SK-N-SH (cell line): ENCODE measurements around the gene GALNT18. TPM values are rescaled to one million over a fixed set of nuclear protein-coding genes. Genes with fewer than 3 reads are reported as not detected.

Source experiments
- CTCF ChIA-PET: fragments of 300-600, 350-600 bp; formaldehyde crosslinking; extraction: SDS; loops from one replicate; lab custom pipeline; 2021; lab: Yijun Ruan, JAX
- POLR2A ChIA-PET: fragments of 350-600 bp; sonication (Branson Sonifier 250); formaldehyde crosslinking; extraction: SDS; loops from one replicate; lab custom pipeline; 2020; ENCODE audit warnings: antibody characterized with exemption, inconsistent platforms; lab: Yijun Ruan, JAX
- DNase-seq: peaks from one replicate; pipeline ENCODE4 v3.0.0; 2012
- H2AFZ ChIP-seq: fragments of 200-600 bp; sonication (generic); 2 replicates; pipeline ENCODE4 v1.8.1; 2016; ENCODE audit warnings: antibody characterized with exemption, mild to moderate bottlenecking, low read depth
- H3F3A ChIP-seq: fragments of 200-600 bp; sonication (generic); replicated peaks from 2 replicates; pipeline ENCODE3; 2016; ENCODE audit warnings: antibody characterized with exemption, mild to moderate bottlenecking; ENCODE audit not compliant: insufficient read depth
- H3K27ac ChIP-seq, 2 experiments: fragments of 200-500 bp in 1 of 2; fragments of 200-600 bp in 1 of 2; sonication (Bioruptor generic) in 1 of 2; sonication (generic), shearing (Covaris generic) in 1 of 2; 2 replicates each; pipeline versions ENCODE4 v1.5.1 to v1.6.1; 2014 to 2016; ENCODE audit warnings: low read depth in 2 of 2, inconsistent platforms in 1 of 2, low read length in 1 of 2, mild to moderate bottlenecking in 1 of 2, mixed read lengths in 1 of 2
- H3K27me3 ChIP-seq: fragments of 200-600 bp; sonication (generic), shearing (Covaris generic); 2 replicates; pipeline ENCODE4 v1.6.1; 2016; ENCODE audit warnings: mixed run types; ENCODE audit not compliant: insufficient read depth
- H3K36me3 ChIP-seq, 2 experiments: fragments of 200-500 bp in 1 of 2; fragments of 200-600 bp in 1 of 2; sonication (Bioruptor generic) in 1 of 2; sonication (generic) in 1 of 2; replicated peaks in 1 of 2; 2 replicates each; pipeline versions ENCODE3 to v1.5.1; 2014 to 2016; ENCODE audit warnings: low read length in 1 of 2, mild to moderate bottlenecking in 1 of 2; ENCODE audit not compliant: insufficient read depth in 2 of 2, control insufficient read depth in 1 of 2
- H3K4me1 ChIP-seq, 2 experiments: fragments of 200-500 bp in 1 of 2; fragments of 200-600 bp in 1 of 2; sonication (Bioruptor generic) in 1 of 2; sonication (generic), shearing (Covaris generic) in 1 of 2; 2 replicates each; pipeline versions ENCODE4 v1.5.1 to v1.6.1; 2014 to 2016; ENCODE audit warnings: low read depth in 1 of 2, low read length in 1 of 2, mixed run types in 1 of 2; ENCODE audit not compliant: insufficient read depth in 2 of 2, control insufficient read depth in 1 of 2
- H3K4me2 ChIP-seq: fragments of 200-600 bp; sonication (generic), shearing (Covaris generic); 2 replicates; pipeline ENCODE4 v1.6.1; 2017; ENCODE audit warnings: mixed run types
- H3K4me3 ChIP-seq, 2 experiments: fragments of 200-500 bp in 1 of 2; fragments of 200-600 bp in 1 of 2; sonication (Bioruptor generic) in 1 of 2; sonication (generic), shearing (Covaris generic) in 1 of 2; 2 replicates each; pipeline versions ENCODE4 v1.5.1 to v1.8.1; 2014 to 2016; ENCODE audit warnings: low read depth in 2 of 2, inconsistent platforms in 1 of 2, low read length in 1 of 2, mild to moderate bottlenecking in 1 of 2, mixed read lengths in 1 of 2, moderate library complexity in 1 of 2
- H3K79me2 ChIP-seq: fragments of 200-600 bp; sonication (generic); 2 replicates; pipeline ENCODE4 v1.8.1; 2017; ENCODE audit warnings: mild to moderate bottlenecking; ENCODE audit not compliant: insufficient read depth
- H3K9ac ChIP-seq: fragments of 200-600 bp; sonication (generic); 2 replicates; pipeline ENCODE4 v1.6.1; 2017; ENCODE audit warnings: mixed run types
- H3K9me2 ChIP-seq: fragments of 200-600 bp; sonication (generic); 2 replicates; pipeline ENCODE4 v1.6.1; 2017; ENCODE audit warnings: mixed run types
- H3K9me3 ChIP-seq: fragments of 200-600 bp; sonication (generic); 2 replicates; pipeline ENCODE4 v1.6.1; 2017; ENCODE audit warnings: mixed run types, mild to moderate bottlenecking, moderate library complexity
- H4K20me1 ChIP-seq: fragments of 200-600 bp; sonication (generic); 2 replicates; pipeline ENCODE4 v1.6.1; 2017; ENCODE audit warnings: mild to moderate bottlenecking, mixed run types; ENCODE audit not compliant: insufficient read depth
- ELF1 ChIP-seq: IDR thresholded peaks from 2 replicates; pipeline ENCODE4 v1.4.0; 2012
- EZH2phosphoT487 ChIP-seq: fragments of 200-600 bp; sonication (generic); IDR thresholded peaks from 2 replicates; pipeline ENCODE4 v1.6.1; 2017; ENCODE audit warnings: low read depth, mixed run types, mild to moderate bottlenecking, antibody characterized with exemption, moderate library complexity, borderline replicate concordance
- FOSL2 ChIP-seq: IDR thresholded peaks from 2 replicates; pipeline ENCODE4 v1.4.0; 2012; ENCODE audit warnings: low read depth, mild to moderate bottlenecking, moderate library complexity, borderline replicate concordance
- GATA2 ChIP-seq: sonication (generic); formaldehyde crosslinking; IDR thresholded peaks from 2 replicates; pipeline ENCODE4 v1.5.0; 2020; ENCODE audit warnings: mild to moderate bottlenecking, missing genetic modification reagents
- JUND ChIP-seq: IDR thresholded peaks from 2 replicates; pipeline ENCODE4 v1.4.0; 2012
- MXI1 ChIP-seq: IDR thresholded peaks from 2 replicates; pipeline ENCODE4 v1.6.1; 2012; ENCODE audit warnings: mild to moderate bottlenecking, low read depth, low read length, improper control_type of control experiment
- RCOR1 ChIP-seq: fragments of 150-350 bp; IDR thresholded peaks from 2 replicates; pipeline ENCODE4 v1.6.1; 2017; ENCODE audit warnings: antibody characterized with exemption, low read length
- RXRA ChIP-seq: IDR thresholded peaks from 2 replicates; pipeline ENCODE4 v1.4.0; 2012; ENCODE audit warnings: low read depth, mild to moderate bottlenecking, borderline replicate concordance
- SIN3A ChIP-seq: IDR thresholded peaks from 2 replicates; pipeline ENCODE4 v1.6.1; 2012; ENCODE audit warnings: low read depth, mild to moderate bottlenecking, low read length, moderate library complexity, borderline replicate concordance
- SMC3 ChIP-seq: IDR thresholded peaks from 2 replicates; pipeline ENCODE4 v1.6.1; 2012; ENCODE audit warnings: low read depth, low read length, improper control_type of control experiment
- TAF1 ChIP-seq: IDR thresholded peaks from 2 replicates; pipeline ENCODE4 v1.6.1; 2012; ENCODE audit warnings: low read depth, mild to moderate bottlenecking, low read length, moderate library complexity, borderline replicate concordance
- TCF12 ChIP-seq: IDR thresholded peaks from 2 replicates; pipeline ENCODE4 v1.4.0; 2012
- WGBS: methylation state at CpG from one replicate; pipeline ENCODE4 v1.1.6; 2017; ENCODE audit warnings: low lambda C conversion rate; 5-methylcytosine and 5-hydroxymethylcytosine counted together
- polyA plus RNA-seq, 3 experiments: library from polyadenylated mRNA; depleted of rRNA; stranded (reverse); fragments of >200 nt; gene quantifications; 2 replicates each; pipeline ENCODE4 v1.2.3, GENCODE V29; 2012
- TF ChIP-seq, protein P1 (sequence below): IDR thresholded peaks from 2 replicates; pipeline ENCODE4 v1.4.0; 2012; ENCODE audit warnings: low read depth, borderline replicate concordance

The GALNT18 gene
- polyA plus RNA-seq, 1 of the 3 experiments (the other 2 are of a cell fraction), result 0.64 TPM

- no peak for TF ChIP-seq GATA2 (CRISPR knock-in tag)
- TF ChIP-seq JUND, result no peak
- TF ChIP-seq MXI1, result no peak
- TF ChIP-seq FOSL2, result no peak
- no peak for TF ChIP-seq RXRA
- TF ChIP-seq TAF1, result no peak
- no peak for TF ChIP-seq RCOR1
These were observed 249.3 kb downstream of the GALNT18 start (continued) for GRCh38 chr11:11372461-11372860.

- H3K9me3 ChIP-seq, result no peaks in the 10 kb centered on the region
- H3K4me3 ChIP-seq, result no peak overlapping the region
- H3K4me2 ChIP-seq, result no peak overlapping the region
- 39% methylated on average over 6 of the region's 6 CpGs for WGBS
- TF ChIP-seq, protein P1, sequence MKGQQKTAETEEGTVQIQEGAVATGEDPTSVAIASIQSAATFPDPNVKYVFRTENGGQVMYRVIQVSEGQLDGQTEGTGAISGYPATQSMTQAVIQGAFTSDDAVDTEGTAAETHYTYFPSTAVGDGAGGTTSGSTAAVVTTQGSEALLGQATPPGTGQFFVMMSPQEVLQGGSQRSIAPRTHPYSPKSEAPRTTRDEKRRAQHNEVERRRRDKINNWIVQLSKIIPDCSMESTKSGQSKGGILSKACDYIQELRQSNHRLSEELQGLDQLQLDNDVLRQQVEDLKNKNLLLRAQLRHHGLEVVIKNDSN, result no peak
- H3K4me1 ChIP-seq, result peaks cover 0 to 4% of the 10 kb centered on the region in 2 experiments; a peak in 1 of 4 replicates
- ChIA-PET CTCF (interaction anchor here (0.8 kb wide), 1 partner anchor 12 kb away, joined by 3 read pairs; no protein-coding TSS in a partner anchor), POLR2A (no interaction called here)
- no peak overlapping the region for H3K9ac ChIP-seq
- H2AFZ ChIP-seq, result no peak overlapping the region
- DNase-seq, result no peak
- no peaks in the 10 kb centered on the region for H3F3A ChIP-seq
- H3K27me3 ChIP-seq, result no peaks in the 10 kb centered on the region
- no peaks in the 10 kb centered on the region for H3K9me2 ChIP-seq
- H4K20me1 ChIP-seq, result no peaks in the 10 kb centered on the region
- no peaks in the 10 kb centered on the region for H3K79me2 ChIP-seq
- H3K27ac ChIP-seq, result no peak overlapping the region
- H3K36me3 ChIP-seq, result no peaks in the 10 kb centered on the region
These were observed 250.9 kb downstream of the GALNT18 start for GRCh38 chr11:11370962-11371303.

GRCh38 chr11:11370255-11370961 is 251.4 kb downstream of the GALNT18 start:
- DNase-seq, result no peak
- H3K9me2 ChIP-seq, result no peaks in the 10 kb centered on the region
- H4K20me1 ChIP-seq, result no peaks in the 10 kb centered on the region
- H3K27ac ChIP-seq, result no peak overlapping the region
- H3K4me1 ChIP-seq, result peaks cover 0 to 4% of the 10 kb centered on the region in 2 experiments; a peak in 1 of 4 replicates
- no peak overlapping the region for H3K4me2 ChIP-seq
- H3K9ac ChIP-seq, result no peak overlapping the region
- H2AFZ ChIP-seq, result no peak overlapping the region
- no peaks in the 10 kb centered on the region for H3K79me2 ChIP-seq
- CTCF ChIA-PET, result no interaction called here
- no peaks in the 10 kb centered on the region for H3K9me3 ChIP-seq
- TF ChIP-seq TAF1 (no peak), TCF12 (no peak), JUND (no peak), EZH2phosphoT487 (no peak), SIN3A (no peak), SMC3 (no peak), ELF1 (no peak), RXRA (no peak)
- TF ChIP-seq, all 33 proteins: peak for 0
- WGBS, result 60% methylated on average over 8 of the region's 8 CpGs
- Histone ChIP-seq H3K27me3 (no peaks in the 10 kb centered on the region), H3F3A (no peaks in the 10 kb centered on the region), H3K36me3 (no peaks in the 10 kb centered on the region), H3K4me3 (no peak overlapping the region)
- POLR2A ChIA-PET, result no interaction called here
